Measurements from ENCODE around the gene SH3RF3. TPM values are rescaled to one million over a fixed set of nuclear protein-coding genes. Genes with fewer than 3 reads are reported as not detected.
A peak's percentile ranks its signal among the peaks of the same experiment; 100 is the strongest.

SH3RF3 gene
- total and polyA plus RNA-seq, 9 of the 15 experiments (the other 6 are each of a cell fraction or from before 2014, with no cell fraction given), result 0.02 TPM; not detected in 8

DNA sequence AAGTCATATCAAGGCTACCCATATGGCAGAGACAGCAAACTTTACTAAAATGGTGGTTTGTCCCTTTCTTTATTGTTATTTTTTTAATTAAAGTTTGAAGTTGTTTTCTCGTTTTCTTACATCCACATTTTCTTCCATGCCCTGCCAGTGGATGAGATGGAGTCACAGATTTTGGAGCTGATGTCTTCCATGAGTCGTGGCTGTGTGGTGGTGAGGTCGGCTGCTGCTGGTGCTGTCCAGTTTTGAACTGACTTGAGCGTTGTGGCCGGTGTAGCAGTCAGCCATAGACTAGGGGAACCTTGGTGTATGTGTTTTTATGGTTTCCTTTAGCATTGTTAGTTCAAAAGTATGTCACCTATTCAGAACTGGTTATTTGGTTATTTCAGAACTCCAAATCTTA lies 182.8 kb downstream of the SH3RF3 start (continued):
- TF ChIP-seq, protein P1, sequence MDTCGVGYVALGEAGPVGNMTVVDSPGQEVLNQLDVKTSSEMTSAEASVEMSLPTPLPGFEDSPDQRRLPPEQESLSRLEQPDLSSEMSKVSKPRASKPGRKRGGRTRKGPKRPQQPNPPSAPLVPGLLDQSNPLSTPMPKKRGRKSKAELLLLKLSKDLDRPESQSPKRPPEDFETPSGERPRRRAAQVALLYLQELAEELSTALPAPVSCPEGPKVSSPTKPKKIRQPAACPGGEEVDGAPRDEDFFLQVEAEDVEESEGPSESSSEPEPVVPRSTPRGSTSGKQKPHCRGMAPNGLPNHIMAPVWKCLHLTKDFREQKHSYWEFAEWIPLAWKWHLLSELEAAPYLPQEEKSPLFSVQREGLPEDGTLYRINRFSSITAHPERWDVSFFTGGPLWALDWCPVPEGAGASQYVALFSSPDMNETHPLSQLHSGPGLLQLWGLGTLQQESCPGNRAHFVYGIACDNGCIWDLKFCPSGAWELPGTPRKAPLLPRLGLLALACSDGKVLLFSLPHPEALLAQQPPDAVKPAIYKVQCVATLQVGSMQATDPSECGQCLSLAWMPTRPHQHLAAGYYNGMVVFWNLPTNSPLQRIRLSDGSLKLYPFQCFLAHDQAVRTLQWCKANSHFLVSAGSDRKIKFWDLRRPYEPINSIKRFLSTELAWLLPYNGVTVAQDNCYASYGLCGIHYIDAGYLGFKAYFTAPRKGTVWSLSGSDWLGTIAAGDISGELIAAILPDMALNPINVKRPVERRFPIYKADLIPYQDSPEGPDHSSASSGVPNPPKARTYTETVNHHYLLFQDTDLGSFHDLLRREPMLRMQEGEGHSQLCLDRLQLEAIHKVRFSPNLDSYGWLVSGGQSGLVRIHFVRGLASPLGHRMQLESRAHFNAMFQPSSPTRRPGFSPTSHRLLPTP (IDR thresholded peaks at IDR 0.05; ENCODE audit: borderline replicate concordance, extremely low read depth, insufficient read length), result no peak
- no peak for TF ChIP-seq PTRF (tag; IDR thresholded peaks at IDR 0.05)

DNA sequence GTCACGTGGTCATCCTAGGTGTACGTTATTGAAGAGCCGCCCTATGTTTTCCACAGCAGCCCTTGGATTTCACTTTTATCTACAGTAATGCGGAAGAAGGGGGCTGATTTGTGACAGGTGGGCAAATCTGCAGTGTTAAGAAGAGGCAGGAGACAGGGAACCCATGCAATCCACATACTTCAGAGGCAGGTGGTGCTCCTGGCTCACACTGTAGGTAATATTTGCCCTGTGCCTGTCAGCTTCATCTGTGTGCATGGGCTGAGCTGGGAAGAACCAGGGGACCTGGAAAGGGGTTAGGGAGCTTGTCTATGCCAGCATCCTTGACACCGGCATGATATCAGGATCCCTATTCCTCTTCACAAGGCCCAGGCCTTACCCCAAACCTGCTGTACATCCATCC lies 183.9 kb downstream of the SH3RF3 start:
- Histone ChIP-seq H3K9me3 (replicated peaks; ENCODE audit: control insufficient read depth, insufficient read depth, low read depth, low read length) (no peaks in the 10 kb centered on the region), H3K27ac (ENCODE audit: extremely low read depth, low read depth, low read length) (no peak overlapping the region), H3K4me2 (ENCODE audit: insufficient read depth, low read length) (no peak overlapping the region), H3K79me2 (ENCODE audit: control insufficient read depth, insufficient read depth, low read length) (no peaks in the 10 kb centered on the region), H3K36me3 (ENCODE audit: control insufficient read depth, insufficient read depth, low read length) (no peaks in the 10 kb centered on the region), H3K27me3 (ENCODE audit: control insufficient read depth in 2 of 2, insufficient read depth in 2 of 2, low read length in 2 of 2) (peaks cover 4 to 18% of the 10 kb centered on the region in 2 experiments; a peak in 4 of 5 replicates), H4K20me1 (replicated peaks; ENCODE audit: control insufficient read depth, insufficient read depth, low read length) (peaks cover 8% of the 10 kb centered on the region; the same call in 1 of the 2 replicates), H2AFZ (ENCODE audit: low read depth, low read length) (no peak overlapping the region), H3K9ac (ENCODE audit: insufficient read depth in 1 of 2, low read depth in 2 of 2, low read length in 2 of 2) (no peak overlapping the region), H3K4me3 (no peak overlapping the region), H3K4me1 (replicated peaks in 1 of 2; ENCODE audit: control insufficient read depth in 2 of 2, insufficient read depth in 2 of 2, low read length in 2 of 2) (no peaks in the 10 kb centered on the region), H3K9me1 (ENCODE audit: control insufficient read depth, insufficient read depth, low read length) (peaks cover 2% of the 10 kb centered on the region)
- FAIRE-seq, result no peak
- in situ Hi-C loops (cut with MboI) (no loop called here), intact Hi-C loops (cut with micrococcal nuclease) (no loop called here)
- CTCF ChIA-PET (ENCODE audit: low intra/inter-chr PET ratio), result no interaction called here
- no TSS peak for BruUV-seq (replicated peaks)
- POLR2A ChIA-PET, result no interaction called here
- WGBS (ENCODE audit: insufficient coverage, low coverage, missing lambda C conversion rate), result 5% methylated on average over 5 of the region's 5 CpGs
- no peak for ATAC-seq
- DNase-seq (ENCODE audit: extremely low read depth in 1 of 4, low spot score in 3 of 4), result no peak
- TF ChIP-seq MEIS2 (IDR thresholded peaks at IDR 0.05; ENCODE audit: partially characterized antibody), result no peak
- TF ChIP-seq, protein P2, sequence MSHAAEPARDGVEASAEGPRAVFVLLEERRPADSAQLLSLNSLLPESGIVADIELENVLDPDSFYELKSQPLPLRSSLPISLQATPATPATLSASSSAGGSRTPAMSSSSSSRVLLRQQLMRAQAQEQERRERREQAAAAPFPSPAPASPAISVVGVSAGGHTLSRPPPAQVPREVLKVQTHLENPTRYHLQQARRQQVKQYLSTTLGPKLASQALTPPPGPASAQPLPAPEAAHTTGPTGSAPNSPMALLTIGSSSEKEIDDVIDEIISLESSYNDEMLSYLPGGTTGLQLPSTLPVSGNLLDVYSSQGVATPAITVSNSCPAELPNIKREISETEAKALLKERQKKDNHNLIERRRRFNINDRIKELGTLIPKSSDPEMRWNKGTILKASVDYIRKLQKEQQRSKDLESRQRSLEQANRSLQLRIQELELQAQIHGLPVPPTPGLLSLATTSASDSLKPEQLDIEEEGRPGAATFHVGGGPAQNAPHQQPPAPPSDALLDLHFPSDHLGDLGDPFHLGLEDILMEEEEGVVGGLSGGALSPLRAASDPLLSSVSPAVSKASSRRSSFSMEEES (CRISPR knock-in tag; IDR thresholded peaks at IDR 0.05), result peak; percentile 34
